Measurements from ENCODE around the gene MTMR12.

The MTMR12 gene

DNA sequence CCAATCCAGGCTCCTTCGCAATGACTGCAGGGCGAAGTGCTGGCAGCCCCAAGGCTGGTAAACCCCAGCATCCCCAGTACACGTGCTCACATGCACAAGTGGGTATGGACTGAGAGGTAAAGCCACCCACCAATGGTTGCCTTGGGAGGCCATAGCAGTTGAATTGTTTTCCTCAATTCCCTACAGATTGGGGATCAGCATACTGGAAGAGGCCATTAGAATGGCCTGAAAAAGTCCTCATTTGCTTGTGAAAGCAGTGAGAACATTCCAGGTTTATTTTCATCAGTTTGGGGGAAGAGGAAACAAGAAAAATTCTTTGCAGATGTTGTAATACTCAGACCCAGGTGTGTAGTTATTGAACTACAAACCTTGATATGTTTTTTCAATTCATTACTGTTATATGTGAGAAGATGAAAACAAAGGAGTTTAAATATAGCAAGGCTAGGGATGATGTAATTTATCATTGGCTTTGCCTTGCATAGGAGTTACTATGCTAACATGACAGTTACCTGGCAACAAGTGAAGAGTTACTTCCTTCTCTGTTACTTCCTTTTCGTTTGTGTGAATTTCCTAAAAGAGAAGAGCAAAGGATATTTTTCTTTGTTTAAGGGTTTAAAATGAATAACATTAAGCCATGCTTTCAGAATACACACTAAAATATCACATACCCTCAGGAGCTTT is 36.4 kb downstream of the MTMR12 start:
- no peak for DNase-seq (ENCODE audit: low read depth in 1 of 2, low spot score in 1 of 2)

DNA sequence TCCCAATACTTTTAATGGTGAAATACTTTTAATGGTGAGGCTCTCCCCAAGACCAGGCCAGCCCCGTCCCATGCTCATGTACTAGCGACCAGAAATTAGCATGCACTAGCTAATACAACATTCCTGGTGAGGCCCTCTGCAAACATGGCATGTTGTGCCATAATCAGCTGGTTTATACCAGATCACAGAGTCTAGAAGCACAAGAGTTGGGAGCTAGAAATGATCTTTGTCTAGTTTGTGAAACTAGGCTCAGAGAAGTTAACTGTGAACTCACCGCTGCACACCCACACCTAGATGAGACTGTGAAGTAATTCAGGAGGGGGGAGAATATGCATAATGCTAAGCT is 37.4 kb downstream of the MTMR12 start:
- DNase-seq (ENCODE audit: low read depth in 1 of 2, low spot score in 1 of 2): no peak

DNA sequence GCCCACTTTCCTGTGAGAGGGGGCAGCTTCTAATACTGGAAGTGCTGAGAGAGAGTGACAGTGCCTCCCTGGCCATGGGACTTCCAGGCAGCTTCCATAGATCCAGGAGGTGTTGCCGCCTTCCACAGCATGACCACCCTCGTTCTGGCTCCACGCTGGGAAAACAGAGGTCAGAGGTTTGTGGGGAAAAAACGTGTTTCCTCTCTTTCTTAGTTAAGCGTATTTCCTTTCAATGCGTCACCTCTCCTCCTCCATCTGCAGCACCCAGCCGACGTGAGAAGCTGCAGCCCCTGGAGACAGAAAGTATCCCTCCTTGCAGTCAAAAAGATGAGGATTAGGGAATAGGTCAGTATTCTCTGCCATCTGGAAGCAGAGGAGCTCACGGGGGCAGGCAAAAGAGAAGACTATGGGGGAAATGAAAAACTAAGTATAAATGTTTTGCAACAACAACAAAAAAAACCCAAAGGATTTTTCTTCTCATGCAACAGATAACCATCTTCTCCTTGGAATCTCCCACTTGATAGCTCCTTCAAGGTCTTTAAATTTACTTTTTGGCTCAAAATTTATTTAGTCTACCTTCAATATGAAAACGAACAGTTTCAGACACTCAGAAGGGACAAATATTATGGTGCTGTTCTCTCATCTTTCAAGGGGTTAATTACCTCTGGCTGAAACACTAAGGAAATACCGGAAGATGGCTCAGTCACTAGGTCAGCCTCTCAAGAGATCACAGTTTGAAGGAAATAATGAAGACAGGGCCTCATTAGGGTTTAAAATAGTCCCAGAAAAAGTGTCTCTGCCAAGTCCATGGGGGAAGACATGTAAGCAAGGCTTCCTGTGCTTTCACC is 38.0 kb downstream of the MTMR12 start:
- no peak for DNase-seq (ENCODE audit: low read depth in 1 of 2, low spot score in 1 of 2)

DNA sequence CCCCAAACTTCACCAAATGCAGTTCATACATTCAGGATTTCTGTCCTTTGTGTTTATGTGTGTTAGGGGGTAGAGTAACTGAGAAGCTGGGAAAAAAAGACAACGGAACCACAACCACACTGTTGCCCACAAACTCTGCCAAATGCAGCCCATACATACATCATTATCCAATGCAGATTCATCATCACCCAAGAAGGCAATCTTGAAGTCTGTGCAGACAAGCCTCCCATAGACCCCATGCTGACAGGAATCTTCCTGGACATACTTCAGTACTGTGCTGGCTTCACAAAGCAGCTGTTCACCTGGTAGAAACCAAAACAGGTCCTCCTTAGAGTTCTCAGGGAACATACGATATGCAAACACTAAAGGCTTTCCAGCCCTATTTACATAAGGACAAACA is 38.9 kb downstream of the MTMR12 start:
- no peak for DNase-seq (ENCODE audit: low read depth in 1 of 2, low spot score in 1 of 2)

DNA sequence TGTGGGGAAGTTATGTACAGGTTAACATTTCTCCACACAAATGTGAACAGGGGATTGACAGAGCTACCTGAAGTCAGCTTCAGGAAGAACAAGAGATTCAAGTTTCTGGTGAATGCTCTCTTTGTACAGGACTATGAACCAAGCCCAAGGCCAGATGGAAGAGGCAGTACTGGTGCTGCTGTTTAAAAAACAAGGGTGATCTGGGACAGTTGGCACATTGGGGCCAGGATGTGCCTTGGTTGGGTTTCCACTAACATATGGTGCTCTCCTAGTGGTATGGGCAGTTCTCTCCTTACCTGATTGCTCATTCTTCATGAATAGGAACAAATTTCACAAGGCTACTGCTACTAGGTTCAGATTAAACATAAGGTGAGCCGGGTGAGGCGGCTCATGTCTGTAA is 40.0 kb downstream of the MTMR12 start:
- DNase-seq (ENCODE audit: low read depth in 1 of 2, low spot score in 1 of 2): no peak

DNA sequence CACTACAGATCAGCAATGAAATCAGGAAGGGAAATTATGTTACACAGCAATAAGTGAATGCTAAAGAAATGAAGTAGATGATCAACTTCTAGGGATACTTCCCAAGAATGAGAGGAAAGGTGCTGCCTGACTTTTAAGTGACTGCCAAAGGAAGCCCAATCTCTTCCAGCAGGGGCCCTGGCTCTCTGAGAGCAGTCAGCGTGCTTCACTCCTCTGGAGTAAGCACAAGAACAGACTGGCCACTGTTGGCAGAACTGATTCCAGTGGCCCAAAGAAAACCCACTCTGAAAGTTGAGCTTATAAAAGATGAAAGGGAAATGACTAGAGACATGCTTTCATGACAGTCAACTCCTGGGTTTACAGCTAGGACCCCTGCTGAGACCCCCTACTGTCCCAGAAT is 41.8 kb downstream of the MTMR12 start:
- no peak for DNase-seq (ENCODE audit: low read depth in 1 of 2, low spot score in 1 of 2)

DNA sequence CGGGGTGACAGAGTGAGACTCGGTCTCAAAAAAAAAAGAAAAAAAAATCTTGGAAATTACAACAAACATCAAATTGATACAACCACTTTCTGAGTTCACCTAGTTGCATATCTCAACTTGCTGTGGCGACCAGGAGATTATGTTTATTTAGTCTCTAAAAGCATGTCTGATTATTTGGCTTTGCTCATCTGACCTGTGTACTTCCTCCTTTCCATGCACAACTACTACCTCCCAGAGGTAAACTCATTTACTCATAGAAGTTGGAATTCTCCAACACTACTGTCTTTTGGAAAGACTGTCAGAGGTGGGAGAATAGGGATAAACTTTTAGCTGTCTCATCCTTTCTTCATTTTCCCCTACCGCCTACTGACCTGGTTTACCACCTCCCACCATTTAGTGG is 42.6 kb downstream of the MTMR12 start:
- DNase-seq (ENCODE audit: low read depth in 1 of 2, low spot score in 1 of 2): no peak

DNA sequence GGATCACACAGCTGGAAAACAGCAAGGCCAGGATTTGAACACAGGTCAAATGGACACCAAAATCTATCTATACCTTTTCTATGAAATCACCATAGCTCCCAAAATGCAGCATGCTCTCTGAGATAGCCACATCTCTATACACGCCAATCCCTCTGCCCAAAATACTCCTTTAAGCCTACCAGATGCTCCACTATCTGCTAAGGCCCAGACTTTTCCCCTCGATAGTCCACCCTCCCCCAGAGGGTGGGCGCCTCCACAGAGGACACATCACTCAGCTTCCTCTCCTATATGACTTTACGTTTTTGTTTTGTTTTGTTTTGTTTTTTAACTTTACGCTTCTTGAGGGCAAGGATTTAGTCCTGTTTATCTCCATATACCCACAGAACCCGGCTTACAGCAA is 46.8 kb downstream of the MTMR12 start:
- DNase-seq (ENCODE audit: low read depth in 1 of 2, low spot score in 1 of 2): no peak

DNA sequence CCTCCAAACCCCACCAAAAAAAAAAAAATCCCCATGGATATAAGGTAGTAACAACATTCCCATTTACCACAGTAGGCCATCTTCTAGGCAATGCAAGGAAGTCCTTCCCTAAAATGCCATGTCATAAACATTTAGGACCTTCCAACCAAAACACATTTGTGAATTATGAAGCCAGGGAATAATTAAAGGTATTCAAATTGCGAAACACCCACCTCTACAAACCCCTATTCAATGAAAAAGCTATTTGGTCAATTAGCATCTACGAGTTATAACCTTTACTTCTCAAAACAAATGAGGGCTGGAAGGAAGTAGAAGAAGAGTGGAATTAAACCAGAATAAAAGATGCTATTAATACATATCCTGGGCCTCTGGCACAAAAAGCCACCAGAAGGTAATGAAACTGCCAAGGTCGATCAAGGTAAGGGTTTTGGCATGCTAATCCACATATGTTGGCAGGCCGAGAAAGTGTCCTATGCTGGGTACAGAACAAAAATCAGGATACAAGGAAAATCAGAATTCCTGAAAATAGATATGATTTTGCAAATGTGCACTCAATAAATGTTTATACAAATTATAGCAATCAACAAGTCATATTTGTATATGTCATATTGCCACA is 47.7 kb downstream of the MTMR12 start:
- DNase-seq (ENCODE audit: low read depth in 1 of 2, low spot score in 1 of 2): no peak

DNA sequence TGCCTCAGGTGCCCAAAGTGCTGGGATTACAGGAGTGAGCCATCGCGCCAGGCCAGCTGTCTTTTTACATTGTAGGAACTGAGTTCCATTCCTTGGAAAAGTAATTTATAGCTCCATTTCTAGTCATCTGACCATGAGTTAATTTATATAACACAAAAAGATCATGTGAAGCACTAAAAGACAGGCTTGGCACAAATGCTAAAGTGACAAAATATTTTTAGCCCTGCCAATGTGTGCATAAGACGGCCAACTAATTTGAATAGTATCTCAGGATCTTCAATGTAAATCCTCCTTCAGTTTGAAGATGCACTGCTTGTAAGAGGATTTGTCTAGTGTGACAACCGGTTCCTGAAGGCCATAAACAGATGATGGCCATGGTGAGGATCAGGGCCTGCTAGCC is 49.1 kb downstream of the MTMR12 start:
- no peak for DNase-seq (ENCODE audit: low read depth in 1 of 2, low spot score in 1 of 2)

DNA sequence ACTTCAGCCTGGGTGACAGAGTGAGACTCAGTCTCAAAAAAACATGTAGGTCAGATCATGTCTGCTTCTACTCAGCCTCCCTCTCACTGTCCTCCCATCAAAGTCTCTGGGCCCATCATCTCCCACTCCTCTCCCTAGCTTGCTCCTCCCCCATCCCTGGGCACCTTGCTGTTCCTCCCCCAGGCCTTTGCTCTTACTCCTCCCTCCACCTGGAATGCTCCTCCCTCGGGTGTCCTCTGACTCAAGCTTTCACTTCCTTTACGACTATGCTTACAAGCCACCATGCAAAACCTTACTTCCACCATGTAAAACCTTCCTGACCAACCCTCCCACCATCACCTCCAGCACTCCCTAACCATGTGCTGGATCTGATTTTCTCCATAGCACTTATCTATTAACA is 51.5 kb downstream of the MTMR12 start:
- DNase-seq (ENCODE audit: low read depth in 1 of 2, low spot score in 1 of 2): no peak

DNA sequence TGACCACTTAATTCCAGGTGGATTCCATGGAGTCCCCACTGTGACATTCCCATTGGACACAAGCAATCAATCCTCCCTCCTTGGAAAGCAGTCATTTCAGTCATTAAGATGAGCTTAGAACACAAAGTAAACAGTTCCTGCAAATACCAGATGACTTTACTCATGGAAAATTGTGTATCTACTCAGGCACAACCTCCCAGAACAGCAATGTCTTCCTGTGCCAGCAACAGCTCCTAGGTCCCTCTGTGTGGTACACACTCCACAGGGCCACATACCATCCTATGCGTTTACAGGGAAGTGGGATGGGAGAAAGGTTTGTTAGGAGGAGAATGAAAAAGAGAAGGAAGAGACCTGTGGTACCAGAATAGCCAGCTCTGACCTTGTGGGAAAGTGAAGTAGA is 53.7 kb downstream of the MTMR12 start:
- DNase-seq (ENCODE audit: low read depth in 1 of 2, low spot score in 1 of 2): no peak

DNA sequence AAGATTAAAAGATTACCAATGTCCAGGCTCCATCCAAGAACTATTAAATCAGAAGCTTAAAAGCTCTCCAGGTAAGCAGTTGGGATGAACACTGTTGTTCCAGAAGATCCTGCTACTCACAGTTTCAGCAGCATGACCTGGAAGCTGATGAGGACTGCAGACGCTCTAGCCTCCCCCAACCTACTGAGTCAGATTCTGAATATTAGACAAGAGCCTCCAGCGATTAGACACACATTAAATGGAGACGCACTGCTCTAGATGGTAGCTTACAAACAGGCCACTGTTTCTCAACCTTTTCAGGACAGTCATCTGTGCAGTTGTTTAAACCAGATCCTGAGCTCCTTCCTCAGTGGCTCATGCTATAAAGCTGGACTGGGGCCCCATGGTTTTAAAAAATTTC is 54.3 kb downstream of the MTMR12 start:
- no peak for DNase-seq (ENCODE audit: low read depth in 1 of 2, low spot score in 1 of 2)

DNA sequence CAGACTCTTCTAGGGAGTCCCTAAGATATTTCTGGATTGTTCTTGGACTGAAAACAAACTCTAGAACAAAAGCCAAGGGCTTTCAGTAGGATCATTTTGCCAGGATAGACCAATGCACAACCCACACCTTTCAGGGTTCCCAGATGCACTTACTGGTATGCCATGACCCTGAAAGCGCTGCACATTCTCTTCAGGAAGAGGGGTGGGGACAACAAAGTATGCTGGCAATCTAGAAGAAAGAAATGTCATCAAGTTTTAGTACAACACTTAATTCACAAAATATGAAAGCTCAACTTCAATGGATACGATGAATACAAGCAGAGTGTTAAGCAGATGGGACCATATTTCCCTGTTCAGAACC is 57.2 kb downstream of the MTMR12 start:
- no peak for DNase-seq (ENCODE audit: low read depth in 1 of 2, low spot score in 1 of 2)

DNA sequence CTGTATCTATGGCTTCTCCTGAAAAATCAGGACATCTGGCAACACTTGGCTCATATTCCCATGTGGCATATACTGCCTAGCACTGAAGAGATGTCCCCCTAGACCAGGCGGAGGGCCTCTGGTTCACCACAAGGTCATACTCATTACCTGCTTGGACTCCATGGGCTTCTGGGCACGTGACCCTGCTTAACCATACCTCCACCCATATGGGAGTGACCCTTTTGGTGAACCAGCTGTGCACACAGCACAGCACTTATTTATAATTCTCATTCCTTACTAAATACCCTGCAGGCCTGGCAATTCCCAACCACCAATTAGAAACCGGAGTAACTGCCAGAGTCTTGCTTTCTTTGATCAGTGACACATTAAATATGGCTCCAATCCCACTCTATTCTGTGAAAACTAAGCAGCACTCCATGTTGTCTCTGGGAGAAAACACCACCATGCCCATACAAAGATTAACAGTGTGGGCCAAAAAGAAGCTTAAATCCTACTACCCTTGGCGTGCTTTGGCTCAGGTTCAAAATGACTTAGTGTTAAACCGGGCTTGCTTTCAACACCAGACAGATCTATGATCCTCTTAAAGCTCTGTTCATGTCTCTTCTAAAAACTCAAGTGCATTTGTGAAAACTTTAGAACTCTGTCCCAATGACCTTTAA is 57.7 kb downstream of the MTMR12 start:
- DNase-seq (ENCODE audit: low read depth in 1 of 2, low spot score in 1 of 2): no peak

DNA sequence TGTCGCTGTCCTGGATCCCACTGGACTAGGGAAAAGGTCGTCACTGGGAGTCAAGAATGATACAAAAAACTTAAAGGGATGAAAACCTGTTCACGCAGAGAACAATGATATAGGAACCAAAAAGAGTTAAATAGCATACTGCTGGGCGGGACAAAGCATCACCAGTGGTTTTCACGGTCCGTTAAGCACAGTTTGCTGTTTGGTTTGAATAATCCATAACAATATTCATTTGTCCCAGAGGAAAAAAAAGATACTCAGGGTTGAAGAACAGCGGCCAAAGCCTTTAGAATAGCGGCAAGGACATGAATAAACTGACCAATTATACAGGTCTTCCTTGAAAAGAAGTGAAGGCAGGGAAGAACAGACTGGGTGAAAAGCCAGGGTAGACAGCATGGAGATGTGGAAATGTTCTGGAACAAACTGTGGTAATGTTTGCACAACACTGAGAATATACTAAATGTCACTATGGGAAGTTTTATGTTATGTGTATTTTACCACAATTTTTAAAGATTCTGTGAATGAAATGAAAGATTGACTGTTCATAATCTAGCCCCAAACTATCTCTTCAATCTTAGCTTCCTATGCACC is 60.8 kb downstream of the MTMR12 start:
- DNase-seq (ENCODE audit: low read depth in 1 of 2, low spot score in 1 of 2): no peak

DNA sequence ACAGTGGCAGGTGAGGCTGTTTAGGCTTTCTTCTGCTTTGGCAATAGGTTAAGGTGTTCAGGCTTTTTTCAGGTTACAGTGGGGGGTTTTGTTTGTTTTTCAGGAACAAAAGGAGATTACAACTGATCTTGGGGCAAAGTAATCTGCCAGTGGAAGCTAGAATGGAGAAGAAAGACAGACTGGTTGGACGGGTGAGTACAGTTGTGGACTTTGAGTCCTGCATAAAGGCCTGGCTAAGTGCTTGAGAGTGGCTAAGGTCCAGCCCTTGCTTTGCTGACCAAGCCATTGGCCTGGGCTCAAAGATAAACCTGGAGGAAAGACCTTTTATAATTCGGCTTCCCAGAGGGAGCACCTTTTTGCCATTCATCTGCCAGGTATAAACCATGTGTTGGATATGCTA is 63.1 kb downstream of the MTMR12 start:
- DNase-seq (ENCODE audit: low read depth in 1 of 2, low spot score in 1 of 2): no peak

DNA sequence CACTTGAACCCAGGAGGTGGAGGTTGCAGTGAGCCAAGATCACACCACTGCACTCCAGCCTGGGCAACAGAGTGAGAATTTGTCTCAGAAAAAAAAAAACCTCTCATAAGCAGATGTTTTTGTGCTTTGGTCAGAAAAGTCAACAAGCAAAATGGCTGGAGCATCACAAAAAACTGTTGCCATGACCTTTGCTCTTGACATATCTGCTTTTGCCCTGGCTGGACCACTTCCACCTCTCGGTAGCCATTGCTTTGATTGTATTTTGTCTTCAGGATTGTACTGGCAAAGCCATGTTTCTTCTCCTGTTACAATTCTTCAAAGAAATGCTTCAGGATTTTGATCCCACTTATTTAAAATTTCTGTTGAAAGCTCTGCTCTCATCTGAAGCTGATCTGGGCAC is 67.0 kb downstream of the MTMR12 start:
- no peak for DNase-seq (ENCODE audit: low read depth in 1 of 2, low spot score in 1 of 2)

DNA sequence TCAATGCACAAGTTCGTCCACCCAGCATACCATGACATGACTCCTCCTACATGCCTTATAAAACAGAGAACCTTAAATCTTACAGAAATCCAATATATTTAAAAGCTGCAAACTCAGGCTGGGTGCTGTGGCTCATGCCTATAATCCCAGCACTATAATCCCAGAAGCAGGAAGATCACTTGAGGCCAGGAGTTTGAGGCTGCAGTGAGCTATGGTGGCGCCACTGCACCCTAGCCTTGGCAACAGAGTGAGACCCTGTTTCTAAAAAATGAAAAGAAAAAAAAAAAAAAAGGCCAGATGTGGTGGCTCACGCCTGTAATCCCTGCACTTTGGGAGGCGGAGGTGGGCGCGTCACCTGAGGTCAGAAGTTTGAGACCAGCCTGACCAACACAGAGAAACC is 68.7 kb downstream of the MTMR12 start:
- no peak for DNase-seq (ENCODE audit: low read depth in 1 of 2, low spot score in 1 of 2)

DNA sequence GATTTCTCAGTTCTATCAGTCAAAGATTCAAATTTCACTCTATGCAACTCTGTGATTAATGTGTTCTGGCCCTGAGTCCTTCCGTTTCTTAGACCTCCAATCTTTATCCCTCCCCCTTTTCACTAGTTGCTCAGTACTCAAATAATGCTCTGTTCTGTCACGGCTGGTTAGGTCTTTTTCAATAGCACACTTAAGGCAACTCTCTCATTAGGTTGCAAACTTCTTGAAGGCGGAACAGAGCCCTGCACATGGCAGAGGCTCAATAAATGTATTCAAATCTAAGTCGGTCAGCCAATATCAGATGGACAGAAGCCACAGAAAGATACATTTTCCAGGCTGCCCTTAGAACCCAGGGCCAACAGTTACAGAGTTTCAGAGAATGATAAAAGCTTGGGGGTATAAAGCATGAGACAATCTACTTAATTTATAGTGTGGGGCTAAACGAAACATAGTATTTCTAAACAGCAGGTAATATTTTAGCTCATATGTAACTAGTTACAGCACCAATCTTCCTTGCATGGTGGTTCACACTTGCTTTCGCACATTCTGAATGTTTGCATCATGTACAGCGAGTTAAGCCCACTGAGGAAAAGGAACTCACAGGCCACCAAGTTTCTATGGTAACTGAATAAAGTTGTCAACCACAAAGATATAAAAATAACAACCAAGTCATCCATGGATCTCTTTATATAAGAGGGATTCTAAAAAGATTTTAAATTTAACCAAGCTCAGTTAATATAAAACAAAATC is 71.5 kb downstream of the MTMR12 start:
- DNase-seq (ENCODE audit: low read depth in 1 of 2, low spot score in 1 of 2): no peak

DNA sequence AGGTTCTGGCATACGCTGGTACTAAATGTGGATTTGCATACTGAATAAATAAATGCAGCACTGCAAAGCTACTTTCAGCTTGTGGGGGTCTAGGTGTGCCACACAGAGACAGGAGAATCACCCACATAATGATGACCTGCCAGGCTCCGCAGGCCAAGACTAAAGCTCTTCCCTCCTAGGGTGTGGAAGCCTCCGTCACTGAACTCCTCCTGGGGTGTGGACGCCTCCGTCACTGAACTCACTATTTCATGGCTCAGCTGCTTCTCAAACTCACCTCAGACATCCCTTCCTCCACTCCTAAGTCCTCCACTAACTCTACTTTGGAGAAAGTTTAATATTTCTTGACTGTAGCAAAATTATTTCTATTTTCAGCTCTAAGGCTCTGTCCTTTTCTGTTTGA is 73.4 kb downstream of the MTMR12 start:
- no peak for DNase-seq (ENCODE audit: low read depth in 1 of 2, low spot score in 1 of 2)
